Mesenchymal stem cell (in vitro differentiated cells and primary cell): ENCODE measurements around the gene USP6NL.
A peak's percentile ranks its signal among the peaks of the same experiment; 100 is the strongest.

Experiments
- DNase-seq: peaks from one replicate; pipeline ENCODE4 v3.0.0-alpha.2; 2013
- H2AFZ ChIP-seq: one replicate; pipeline ENCODE4 v1.6.1; 2013; ENCODE audit warnings: low read depth, mild to moderate bottlenecking, control low read depth, inconsistent platforms, low read length, moderate library complexity
- H2AK5ac ChIP-seq: 2 replicates; pipeline ENCODE4 v1.6.1; 2013; ENCODE audit warnings: low read length, moderate library complexity, mild to moderate bottlenecking, inconsistent platforms; ENCODE audit not compliant: severe bottlenecking
- H2BK120ac ChIP-seq: one replicate; pipeline ENCODE4 v1.6.1; 2013; ENCODE audit warnings: low read depth, mild to moderate bottlenecking, inconsistent platforms, low read length, moderate library complexity
- H2BK12ac ChIP-seq, 2 experiments: one replicate each; pipeline ENCODE4 v1.6.1; 2013; ENCODE audit warnings: inconsistent platforms in 2 of 2, low read length in 2 of 2, mild to moderate bottlenecking in 2 of 2, moderate library complexity in 2 of 2, control low read depth in 1 of 2
- H2BK15ac ChIP-seq: one replicate; pipeline ENCODE4 v1.6.1; 2013; ENCODE audit warnings: mild to moderate bottlenecking, low read depth, inconsistent platforms; ENCODE audit not compliant: poor library complexity, severe bottlenecking
- H2BK5ac ChIP-seq: 2 replicates; pipeline ENCODE4 v1.6.1; 2013; ENCODE audit warnings: low read depth, mild to moderate bottlenecking, low read length, control low read depth, inconsistent platforms; ENCODE audit not compliant: poor library complexity, severe bottlenecking
- H3K14ac ChIP-seq, 2 experiments: one replicate each; pipeline ENCODE4 v1.6.1; 2013; ENCODE audit warnings: inconsistent platforms in 2 of 2, low read length in 2 of 2, control low read depth in 1 of 2, mild to moderate bottlenecking in 1 of 2, moderate library complexity in 1 of 2
- H3K18ac ChIP-seq, 2 experiments: one replicate each; pipeline ENCODE4 v1.6.1; 2013; ENCODE audit warnings: inconsistent platforms in 2 of 2, low read length in 2 of 2, control low read depth in 1 of 2, low read depth in 1 of 2, mild to moderate bottlenecking in 1 of 2
- H3K23ac ChIP-seq, 2 experiments: one replicate each; pipeline ENCODE4 v1.6.1; 2013; ENCODE audit warnings: inconsistent platforms in 2 of 2, low read length in 2 of 2, mild to moderate bottlenecking in 2 of 2, moderate library complexity in 2 of 2, control low read depth in 1 of 2
- H3K27ac ChIP-seq: 2 replicates; pipeline ENCODE4 v1.5.1; 2013; ENCODE audit warnings: mild to moderate bottlenecking, moderate library complexity, low read length, control low read depth, inconsistent platforms; ENCODE audit not compliant: poor library complexity, severe bottlenecking
- H3K27me3 ChIP-seq, 2 experiments: 2 replicates each; pipeline versions ENCODE4 v1.6.1 to v1.7.0; 2013; ENCODE audit warnings: low read length in 2 of 2, mild to moderate bottlenecking in 2 of 2, moderate library complexity in 2 of 2, control low read depth in 1 of 2, inconsistent platforms in 1 of 2; ENCODE audit not compliant: control insufficient read depth in 1 of 2, insufficient read depth in 1 of 2
- H3K36me3 ChIP-seq, 2 experiments: 2 replicates each; pipeline versions ENCODE4 v1.6.1 to v1.7.0; 2013; ENCODE audit warnings: low read length in 2 of 2, control low read depth in 1 of 2, inconsistent platforms in 1 of 2, low read depth in 1 of 2, mild to moderate bottlenecking in 1 of 2; ENCODE audit not compliant: insufficient read depth in 2 of 2, control insufficient read depth in 1 of 2
- H3K4ac ChIP-seq, 2 experiments: one replicate each; pipeline ENCODE4 v1.6.1; 2013; ENCODE audit warnings: inconsistent platforms in 2 of 2, low read length in 2 of 2, mild to moderate bottlenecking in 2 of 2, moderate library complexity in 2 of 2, control low read depth in 1 of 2, low read depth in 1 of 2
- H3K4me1 ChIP-seq: 2 replicates; pipeline ENCODE4 v1.6.1; 2013; ENCODE audit warnings: low read depth, low read length, control low read depth; ENCODE audit not compliant: control insufficient read depth, insufficient read depth
- H3K4me2 ChIP-seq: 2 replicates; pipeline ENCODE4 v1.6.1; 2013; ENCODE audit warnings: low read length, mild to moderate bottlenecking, inconsistent platforms; ENCODE audit not compliant: poor library complexity, severe bottlenecking
- H3K4me3 ChIP-seq, 2 experiments: 2 replicates each; pipeline versions ENCODE4 v1.5.1 to v1.7.0; 2013; ENCODE audit warnings: low read length in 2 of 2, mild to moderate bottlenecking in 2 of 2, control low read depth in 1 of 2, low read depth in 1 of 2; ENCODE audit not compliant: insufficient read depth in 1 of 2
- H3K79me1 ChIP-seq: replicated peaks from 2 replicates; pipeline ENCODE4 v1.6.1; 2013; ENCODE audit warnings: mild to moderate bottlenecking, control low read depth, low read length, inconsistent platforms; ENCODE audit not compliant: poor library complexity, severe bottlenecking
- H3K9ac ChIP-seq: 2 replicates; pipeline ENCODE4 v1.7.0; 2013; ENCODE audit warnings: mild to moderate bottlenecking, low read length, moderate library complexity
- H3K9me3 ChIP-seq: 2 replicates; pipeline ENCODE4 v1.7.0; 2013; ENCODE audit warnings: mild to moderate bottlenecking, low read length; ENCODE audit not compliant: control insufficient read depth
- H4K8ac ChIP-seq: one replicate; pipeline ENCODE4 v1.6.1; 2013; ENCODE audit warnings: inconsistent platforms, mild to moderate bottlenecking, low read length, moderate library complexity
- H4K91ac ChIP-seq: one replicate; pipeline ENCODE4 v1.6.1; 2013; ENCODE audit warnings: mild to moderate bottlenecking, low read length, inconsistent platforms
- WGBS: methylation state at CpG from one replicate; pipeline ENCODE4 v1.1.7; 2013; ENCODE audit warnings: mixed read lengths; 5-methylcytosine and 5-hydroxymethylcytosine counted together

USP6NL gene

GRCh38 chr10:11551916-11552602 is 59.4 kb downstream of the USP6NL start:
- Histone ChIP-seq H4K91ac (no peak overlapping the region), H3K9me3 (peaks cover 6% of the 10 kb centered on the region), H3K27me3 (no peaks in the 10 kb centered on the region)

GRCh38 chr10:11551104-11551503 is 60.3 kb downstream of the USP6NL start:
- H3K23ac ChIP-seq: no peak overlapping the region
- no peak overlapping the region for H3K14ac ChIP-seq
- no peak overlapping the region for H2BK5ac ChIP-seq
- H2BK120ac ChIP-seq: no peak overlapping the region
- H3K4me3 ChIP-seq: no peak overlapping the region
- H2AFZ ChIP-seq: no peak overlapping the region
- no peak overlapping the region for H3K4me2 ChIP-seq
- H4K8ac ChIP-seq: no peak overlapping the region
- peaks cover 11% of the 10 kb centered on the region for H3K79me1 ChIP-seq
- H2BK12ac ChIP-seq: no peak overlapping the region
- no peaks in the 10 kb centered on the region for H3K36me3 ChIP-seq
- H3K9ac ChIP-seq: peak overlapping the region; percentile 50
- H3K4me1 ChIP-seq: peaks cover 3% of the 10 kb centered on the region
- H2BK15ac ChIP-seq: no peak overlapping the region
- 76% methylated on average over 2 of the region's 4 CpGs for WGBS
- H3K27ac ChIP-seq: no peak overlapping the region
- H2AK5ac ChIP-seq: no peak overlapping the region
- no peak overlapping the region for H3K4ac ChIP-seq
- peak overlapping the region in 1 of 2 experiments; percentile 2 for H3K18ac ChIP-seq
- H3K9me3 ChIP-seq: peaks cover 6% of the 10 kb centered on the region
- H4K91ac ChIP-seq: no peak overlapping the region
- no peak for DNase-seq
- no peaks in the 10 kb centered on the region for H3K27me3 ChIP-seq

More at GRCh38 chr10:11551916-11552602, 59.4 kb downstream of the USP6NL start:
- Histone ChIP-seq H2BK15ac (no peak overlapping the region), H2BK120ac (no peak overlapping the region), H2AK5ac (no peak overlapping the region), H2AFZ (no peak overlapping the region), H3K14ac (no peak overlapping the region), H3K4me2 (no peak overlapping the region), H3K9ac (peak overlapping the region; percentile 50), H2BK12ac (no peak overlapping the region), H3K4me1 (no peaks in the 10 kb centered on the region), H3K23ac (no peak overlapping the region), H3K27ac (peak overlapping the region; percentile 77), H3K18ac (no peak overlapping the region), H3K36me3 (no peaks in the 10 kb centered on the region), H4K8ac (no peak overlapping the region), H3K79me1 (peaks cover 11% of the 10 kb centered on the region), H3K4ac (no peak overlapping the region), H2BK5ac (no peak overlapping the region), H3K4me3 (no peak overlapping the region)
- 0% methylated on average over 1 of the region's 4 CpGs for WGBS
- peak; percentile 90 for DNase-seq

- no peak overlapping the region for H2BK120ac ChIP-seq
- H3K4me2 ChIP-seq: no peak overlapping the region
- no peak overlapping the region for H4K91ac ChIP-seq
- H3K9ac ChIP-seq: no peak overlapping the region
- no peak overlapping the region for H3K27ac ChIP-seq
- H3K36me3 ChIP-seq: no peaks in the 10 kb centered on the region
- 98% methylated on average over 2 of the region's 2 CpGs for WGBS
- H3K14ac ChIP-seq: no peak overlapping the region
- H2AFZ ChIP-seq: no peak overlapping the region
- no peak overlapping the region for H3K18ac ChIP-seq
- H2BK12ac ChIP-seq: no peak overlapping the region
- no peak overlapping the region for H3K4ac ChIP-seq
- no peak overlapping the region for H2BK5ac ChIP-seq
- no peak for DNase-seq
- H3K23ac ChIP-seq: no peak overlapping the region
- H2BK15ac ChIP-seq: no peak overlapping the region
- peaks cover 3% of the 10 kb centered on the region for H3K4me1 ChIP-seq
- H3K4me3 ChIP-seq: no peak overlapping the region
- no peaks in the 10 kb centered on the region for H3K27me3 ChIP-seq
- H3K79me1 ChIP-seq: peaks cover 13% of the 10 kb centered on the region
- no peak overlapping the region for H2AK5ac ChIP-seq
- H3K9me3 ChIP-seq: no peaks in the 10 kb centered on the region
- H4K8ac ChIP-seq: no peak overlapping the region
Measured at GRCh38 chr10:11548768-11549099, 62.7 kb downstream of the USP6NL start.

GRCh38 chr10:11548065-11548767 is 63.2 kb downstream of the USP6NL start:
- H3K18ac ChIP-seq: no peak overlapping the region
- no peak overlapping the region for H3K27ac ChIP-seq
- H2BK12ac ChIP-seq: no peak overlapping the region
- WGBS: 40% methylated on average over 1 of the region's 1 CpG
- H3K4ac ChIP-seq: no peak overlapping the region
- H3K4me3 ChIP-seq: no peak overlapping the region
- H2AFZ ChIP-seq: no peak overlapping the region
- DNase-seq: no peak
- H4K91ac ChIP-seq: no peak overlapping the region
- H2BK120ac ChIP-seq: no peak overlapping the region
- no peak overlapping the region for H3K14ac ChIP-seq
- H2BK15ac ChIP-seq: no peak overlapping the region
- H3K36me3 ChIP-seq: no peaks in the 10 kb centered on the region
- no peaks in the 10 kb centered on the region for H3K27me3 ChIP-seq
- no peaks in the 10 kb centered on the region for H3K9me3 ChIP-seq
- H3K23ac ChIP-seq: no peak overlapping the region
- no peak overlapping the region for H2AK5ac ChIP-seq
- no peak overlapping the region for H2BK5ac ChIP-seq
- no peak overlapping the region for H3K9ac ChIP-seq
- no peak overlapping the region for H3K4me2 ChIP-seq
- H4K8ac ChIP-seq: no peak overlapping the region
- peaks cover 13% of the 10 kb centered on the region for H3K79me1 ChIP-seq
- H3K4me1 ChIP-seq: peaks cover 3% of the 10 kb centered on the region
